Ovary (tissue), 3 donors: ENCODE measurements around the gene NCKIPSD.

ENCODE experiments used
- CTCF ChIP-seq, 3 donors: fragments of 450-650 bp in 2 of 3; fragments of 200-600 bp in 1 of 3; IDR thresholded peaks; one replicate each; pipeline versions ENCODE4 v1.5.1 to v1.8.0; 2016 to 2022; ENCODE audit warnings: antibody characterized with exemption in 3 of 3, mild to moderate bottlenecking in 1 of 3
- POLR2A ChIP-seq: fragments of 450-650 bp; IDR thresholded peaks from one replicate; pipeline ENCODE4 v1.6.1; 2017; ENCODE audit warnings: antibody characterized with exemption, mild to moderate bottlenecking, moderate library complexity
- donor health status: DM: no; HTN: no; CAD: no.

GRCh38 chr3:48686538-48687219 is 964 bp upstream of the NCKIPSD start:
- TF ChIP-seq CTCF (IDR thresholded peaks at IDR 0.05), result no peak
- no peak for TF ChIP-seq POLR2A
